Measurements from ENCODE around the gene GRAMD2B. TPM values are rescaled to one million over a fixed set of nuclear protein-coding genes. Genes with fewer than 3 reads are reported as not detected.

Gene GRAMD2B
- total RNA-seq, 1 donor from 2014 or later: 29.1 TPM

- H3K4me1 Mint-ChIP-seq (ENCODE audit: low read depth, unreplicated experiment): peaks cover 43% of the 10 kb centered on the region
- peaks cover 13% of the 10 kb centered on the region for H3K79me2 ChIP-seq (ENCODE audit: insufficient read depth, low read length)
Observed at GRCh38 chr5:126450346-126450745, 27.1 kb downstream of the GRAMD2B start.

DNA sequence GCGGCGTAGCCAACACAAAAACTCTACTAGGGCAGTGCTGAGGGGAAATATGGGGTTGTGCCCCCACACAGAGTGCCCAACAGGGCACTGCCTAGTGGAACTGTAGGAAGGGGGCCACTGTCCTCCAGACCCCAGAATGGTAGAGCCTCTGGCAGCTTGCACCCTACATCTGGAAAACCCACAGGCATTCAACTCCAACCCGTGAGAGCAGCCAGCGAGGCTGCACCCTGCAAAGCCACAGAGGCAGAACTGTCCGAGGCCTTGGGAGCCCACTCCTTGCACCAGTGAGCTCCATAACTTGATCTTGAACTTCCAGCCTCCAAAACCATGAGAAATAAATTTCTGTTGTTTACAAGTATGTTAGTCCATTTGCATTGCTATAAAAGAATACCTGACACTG, 27.7 kb downstream of the GRAMD2B start:
- Histone ChIP-seq H3K4me2 (ENCODE audit: low read length) (no peak overlapping the region), H3K27me3 (ENCODE audit: insufficient read depth, low read length) (no peaks in the 10 kb centered on the region), H3K9me3 (ENCODE audit: insufficient read depth, low read depth, low read length) (no peaks in the 10 kb centered on the region), H3K4me1 (ENCODE audit: insufficient read depth, low read length) (peaks cover 25% of the 10 kb centered on the region), H3K4me3 (ENCODE audit: insufficient read depth, low read depth, low read length) (no peak overlapping the region), H3K79me2 (ENCODE audit: insufficient read depth, low read length) (peaks cover 13% of the 10 kb centered on the region), H3K36me3 (ENCODE audit: insufficient read depth, low read length) (no peaks in the 10 kb centered on the region), H3K27ac (ENCODE audit: low read depth, low read length) (no peak overlapping the region), H4K20me1 (ENCODE audit: insufficient read depth, low read length) (no peaks in the 10 kb centered on the region), H3K9ac (ENCODE audit: low read length) (no peak overlapping the region), H2AFZ (ENCODE audit: low read depth, low read length) (no peak overlapping the region)
- peaks cover 41% of the 10 kb centered on the region for H3K4me1 Mint-ChIP-seq (ENCODE audit: low read depth, unreplicated experiment)
- DNase-seq (ENCODE audit: low read depth): no peak
- no peaks in the 10 kb centered on the region for H3K27me3 Mint-ChIP-seq (ENCODE audit: low read depth, unreplicated experiment)
- peaks cover 3% of the 10 kb centered on the region for H3K9me3 Mint-ChIP-seq (ENCODE audit: unreplicated experiment)
- H3K36me3 Mint-ChIP-seq (ENCODE audit: low read depth, unreplicated experiment): peaks cover 21% of the 10 kb centered on the region
- no peak overlapping the region for H3K27ac Mint-ChIP-seq (ENCODE audit: unreplicated experiment)
- FAIRE-seq: no peak
- TF ChIP-seq EZH2 (IDR thresholded peaks at IDR 0.05; ENCODE audit: insufficient read depth, low read length): no peak
- TF ChIP-seq CTCF (IDR thresholded peaks at IDR 0.05; ENCODE audit: insufficient read depth, low read depth, low read length): no peak
- H3K4me3 Mint-ChIP-seq (ENCODE audit: unreplicated experiment): no peak overlapping the region

More at GRCh38 chr5:126450346-126450745, 27.1 kb downstream of the GRAMD2B start:
- DNase-seq (ENCODE audit: low read depth) (no peak), FAIRE-seq (no peak)
- TF ChIP-seq EZH2 (IDR thresholded peaks at IDR 0.05; ENCODE audit: insufficient read depth, low read length): no peak
- TF ChIP-seq CTCF (IDR thresholded peaks at IDR 0.05; ENCODE audit: insufficient read depth, low read depth, low read length): no peak
- peak overlapping the region; percentile 62 for H3K9ac ChIP-seq (ENCODE audit: low read length)
- H3K27ac ChIP-seq (ENCODE audit: low read depth, low read length): peak overlapping the region; percentile 61
- H3K36me3 ChIP-seq (ENCODE audit: insufficient read depth, low read length): no peaks in the 10 kb centered on the region
- H3K4me2 ChIP-seq (ENCODE audit: low read length): peak overlapping the region; percentile 78
- no peak overlapping the region for H2AFZ ChIP-seq (ENCODE audit: low read depth, low read length)
- H3K27ac Mint-ChIP-seq (ENCODE audit: unreplicated experiment): peak overlapping the region; percentile 2
- no peak overlapping the region for H3K4me3 ChIP-seq (ENCODE audit: insufficient read depth, low read depth, low read length)
- peaks cover 28% of the 10 kb centered on the region for H3K4me1 ChIP-seq (ENCODE audit: insufficient read depth, low read length)
- H3K36me3 Mint-ChIP-seq (ENCODE audit: low read depth, unreplicated experiment): peaks cover 21% of the 10 kb centered on the region
- no peaks in the 10 kb centered on the region for H3K27me3 ChIP-seq (ENCODE audit: insufficient read depth, low read length)
- H3K27me3 Mint-ChIP-seq (ENCODE audit: low read depth, unreplicated experiment): no peaks in the 10 kb centered on the region
- H4K20me1 ChIP-seq (ENCODE audit: insufficient read depth, low read length): no peaks in the 10 kb centered on the region
- H3K9me3 ChIP-seq (ENCODE audit: insufficient read depth, low read depth, low read length): no peaks in the 10 kb centered on the region
- H3K9me3 Mint-ChIP-seq (ENCODE audit: unreplicated experiment): peaks cover 3% of the 10 kb centered on the region
- H3K4me3 Mint-ChIP-seq (ENCODE audit: unreplicated experiment): no peak overlapping the region

DNA sequence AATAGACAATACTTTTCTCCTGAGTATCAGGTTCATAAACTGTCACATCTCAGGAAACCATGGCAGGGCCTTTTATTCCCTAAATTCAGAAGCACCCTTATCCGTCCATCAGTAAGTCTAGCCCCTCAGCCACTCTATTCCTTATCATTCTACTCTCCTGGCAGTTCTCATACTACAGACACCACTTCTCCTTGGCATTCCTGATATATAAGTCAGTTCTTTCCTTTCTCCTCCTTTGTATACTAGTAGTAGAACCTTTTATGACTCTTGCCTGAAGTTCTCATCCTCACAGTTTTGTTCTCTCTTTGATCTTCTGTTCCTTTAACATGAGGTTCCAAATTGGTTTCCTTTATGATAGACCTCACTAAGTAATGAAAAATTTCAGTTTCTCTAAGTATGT, 29.3 kb downstream of the GRAMD2B start:
- Histone ChIP-seq H3K4me2 (ENCODE audit: low read length) (no peak overlapping the region), H3K9ac (ENCODE audit: low read length) (no peak overlapping the region), H3K9me3 (ENCODE audit: insufficient read depth, low read depth, low read length) (no peaks in the 10 kb centered on the region), H2AFZ (ENCODE audit: low read depth, low read length) (no peak overlapping the region), H3K4me3 (ENCODE audit: insufficient read depth, low read depth, low read length) (no peak overlapping the region), H3K4me1 (ENCODE audit: insufficient read depth, low read length) (peaks cover 14% of the 10 kb centered on the region), H3K27me3 (ENCODE audit: insufficient read depth, low read length) (no peaks in the 10 kb centered on the region), H3K27ac (ENCODE audit: low read depth, low read length) (no peak overlapping the region), H3K79me2 (ENCODE audit: insufficient read depth, low read length) (peaks cover 13% of the 10 kb centered on the region), H4K20me1 (ENCODE audit: insufficient read depth, low read length) (no peaks in the 10 kb centered on the region), H3K36me3 (ENCODE audit: insufficient read depth, low read length) (no peaks in the 10 kb centered on the region)
- DNase-seq (ENCODE audit: low read depth): no peak
- FAIRE-seq: no peak
- Mint-ChIP-seq H3K9me3 (ENCODE audit: unreplicated experiment) (no peaks in the 10 kb centered on the region), H3K36me3 (ENCODE audit: low read depth, unreplicated experiment) (peaks cover 21% of the 10 kb centered on the region), H3K4me3 (ENCODE audit: unreplicated experiment) (no peak overlapping the region), H3K27me3 (ENCODE audit: low read depth, unreplicated experiment) (no peaks in the 10 kb centered on the region), H3K4me1 (ENCODE audit: low read depth, unreplicated experiment) (peaks cover 29% of the 10 kb centered on the region), H3K27ac (ENCODE audit: unreplicated experiment) (no peak overlapping the region)
- TF ChIP-seq EZH2 (IDR thresholded peaks at IDR 0.05; ENCODE audit: insufficient read depth, low read length) (no peak), CTCF (IDR thresholded peaks at IDR 0.05; ENCODE audit: insufficient read depth, low read depth, low read length) (no peak)
